ENCODE results near the gene KDELR1.

The KDELR1 gene

GRCh38 chr19:48391100-48392005, at the start of gene KDELR1:
Gene KDELR1, minus strand, starts transcription at chr19:48391551. Its CDS starts 193 bp downstream, at chr19:48391358.
- peak; percentile 73 for DNase-seq

DNA sequence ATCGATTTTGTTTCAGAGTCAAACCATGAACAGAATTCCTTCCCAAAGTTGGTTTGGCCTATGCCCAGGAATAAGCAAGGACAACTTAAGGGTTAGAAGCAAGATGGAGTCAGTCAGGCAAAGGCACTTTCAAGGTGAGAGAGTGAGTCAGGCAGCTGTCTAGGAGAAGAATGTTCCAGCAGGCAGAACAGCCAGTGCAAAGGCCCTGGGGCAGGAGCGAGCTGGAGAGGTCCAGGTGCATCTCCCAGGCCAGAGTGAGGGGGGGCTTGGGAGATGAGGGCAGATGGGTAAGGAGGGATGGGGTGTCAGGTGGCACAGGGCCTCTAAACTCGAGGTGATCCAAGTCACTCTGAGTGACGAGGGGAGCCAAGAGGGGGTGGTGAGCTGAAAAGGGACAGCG, 45.2 kb upstream of the KDELR1 start:
- DNase-seq: no peak

GRCh38 chr19:48433337-48433736, 42.0 kb upstream of the KDELR1 start:
- DNase-seq: no peak

DNA sequence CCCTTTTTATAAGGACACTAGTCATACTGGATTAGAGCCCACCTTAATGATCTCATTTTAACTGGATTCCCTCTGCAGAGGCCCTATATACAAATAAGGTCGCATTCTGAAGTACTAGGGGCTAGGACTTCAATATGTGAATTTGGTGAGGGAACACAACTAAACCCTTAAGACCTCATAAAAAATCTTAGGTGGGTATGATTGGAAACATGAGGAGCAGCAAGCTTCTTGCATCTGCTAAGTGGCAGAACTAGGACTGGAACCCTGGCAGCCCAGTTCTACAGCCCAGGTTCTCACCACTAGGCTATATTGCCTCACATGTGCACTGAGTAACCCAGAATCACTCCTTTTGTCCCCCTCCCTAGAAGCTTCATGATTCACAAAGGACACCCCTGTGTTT, 37.3 kb upstream of the KDELR1 start:
- no peak for DNase-seq

GRCh38 chr19:48424694-48425219, 33.4 kb upstream of the KDELR1 start:
- peak; percentile 78 for DNase-seq

GRCh38 chr19:48421548-48421947, 30.2 kb upstream of the KDELR1 start:
- peak; percentile 13 for DNase-seq

DNA sequence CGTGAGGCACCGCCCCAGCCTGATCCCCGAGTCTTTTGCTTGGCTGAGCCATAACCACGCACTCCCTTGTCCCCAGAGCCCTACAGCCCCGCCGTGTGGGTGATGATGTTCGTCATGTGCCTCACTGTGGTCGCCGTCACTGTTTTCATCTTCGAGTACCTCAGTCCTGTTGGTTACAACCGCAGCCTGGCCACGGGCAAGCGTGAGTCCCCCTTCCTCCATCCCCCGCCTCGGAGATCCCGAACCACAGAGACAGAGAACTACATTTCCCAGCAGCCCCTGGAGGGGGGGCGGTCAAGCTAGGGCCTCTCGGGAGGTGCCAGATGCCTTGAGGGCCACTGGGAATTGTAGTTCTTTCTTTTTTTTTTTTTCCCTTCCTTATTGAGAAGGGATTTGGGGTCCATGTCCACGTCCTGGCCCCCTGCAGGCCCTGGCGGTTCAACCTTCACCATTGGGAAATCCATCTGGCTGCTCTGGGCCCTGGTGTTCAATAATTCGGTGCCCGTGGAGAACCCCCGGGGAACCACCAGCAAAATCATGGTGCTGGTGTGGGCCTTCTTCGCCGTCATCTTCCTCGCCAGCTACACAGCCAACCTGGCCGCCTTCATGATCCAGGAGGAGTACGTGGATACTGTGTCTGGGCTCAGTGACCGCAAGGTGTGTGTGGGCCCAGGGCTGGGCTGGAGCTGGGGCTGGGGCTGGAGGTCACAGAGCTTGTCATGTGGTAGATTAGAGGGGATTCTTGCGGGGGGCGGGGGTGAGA, 28.0 kb upstream of the KDELR1 start:
- DNase-seq: peak; percentile 68

DNA sequence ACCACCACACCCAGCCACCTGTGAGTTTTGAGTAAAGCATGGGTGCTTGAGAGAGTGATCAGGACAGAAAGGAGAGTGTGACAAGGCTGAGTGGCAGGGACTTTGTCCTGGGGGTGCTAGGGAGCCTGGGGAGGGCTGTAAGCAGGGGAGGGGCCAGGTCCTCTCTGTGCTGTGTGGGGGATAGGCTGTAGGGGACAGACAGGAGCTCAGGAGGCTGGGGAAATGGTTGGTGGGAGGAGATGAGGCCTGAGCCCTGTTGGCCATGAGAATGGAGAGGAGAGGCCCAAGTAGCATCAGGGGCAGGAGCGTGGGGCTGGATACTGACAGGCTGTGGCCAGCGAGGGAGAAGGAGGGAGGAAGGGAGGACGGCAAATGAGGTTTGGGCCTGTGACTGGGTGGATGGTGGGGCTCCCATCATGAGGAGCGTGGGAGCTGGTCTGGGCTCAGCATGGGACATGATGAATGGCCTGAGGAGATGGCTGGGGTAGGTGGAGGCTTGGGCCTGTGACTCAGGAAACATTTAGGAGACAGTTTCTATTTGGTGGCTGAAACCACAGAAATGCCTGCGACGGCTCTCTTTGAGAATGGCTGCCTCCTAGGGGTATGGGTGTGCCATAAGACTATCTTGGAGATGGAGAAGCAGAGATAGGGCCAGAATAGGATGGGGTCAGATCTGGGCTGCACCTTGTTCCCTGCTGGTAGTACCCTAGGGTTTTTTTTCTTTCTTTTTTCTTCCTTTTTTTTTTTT, 27.1 kb upstream of the KDELR1 start:
- peak; percentile 72 for DNase-seq

DNA sequence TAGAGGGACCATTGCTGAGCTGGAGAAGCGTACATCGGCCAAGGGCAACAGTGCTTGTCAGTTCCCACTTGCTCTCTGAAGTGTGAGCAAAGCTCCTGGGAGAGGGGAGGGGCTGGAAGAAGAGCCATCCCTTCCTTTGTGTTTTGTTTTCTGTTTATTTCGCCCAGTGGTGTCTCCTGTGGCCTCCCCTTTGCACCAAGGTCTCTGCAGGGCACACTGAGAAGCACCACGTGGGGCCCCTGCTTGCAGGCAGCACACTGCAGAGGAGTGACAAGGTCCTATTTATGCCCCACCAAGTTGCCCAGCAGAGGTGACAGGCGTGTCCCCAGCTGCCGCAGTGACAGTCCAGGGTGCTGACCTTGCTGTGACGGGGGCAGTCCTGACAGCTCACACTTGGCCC, 26.1 kb upstream of the KDELR1 start:
- no peak for DNase-seq

DNA sequence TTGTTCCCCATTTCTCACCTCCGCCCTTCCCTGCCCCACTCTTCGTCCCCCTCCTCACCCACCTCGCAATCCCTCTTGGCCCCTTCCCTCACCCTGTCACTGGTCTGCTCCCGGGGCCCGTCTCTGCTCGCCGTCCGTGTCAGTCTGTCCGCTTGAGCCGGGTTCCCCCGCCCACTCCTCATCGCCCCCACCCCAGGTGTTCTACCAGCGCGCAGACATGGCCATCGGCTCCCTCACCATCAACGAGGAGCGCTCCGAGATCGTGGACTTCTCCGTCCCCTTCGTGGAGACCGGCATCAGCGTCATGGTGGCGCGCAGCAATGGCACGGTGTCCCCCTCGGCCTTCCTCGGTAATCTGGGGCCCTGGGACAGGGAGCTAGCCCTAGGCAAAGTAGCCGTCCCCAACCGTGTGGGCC, 24.5 kb upstream of the KDELR1 start:
- DNase-seq: no peak

DNA sequence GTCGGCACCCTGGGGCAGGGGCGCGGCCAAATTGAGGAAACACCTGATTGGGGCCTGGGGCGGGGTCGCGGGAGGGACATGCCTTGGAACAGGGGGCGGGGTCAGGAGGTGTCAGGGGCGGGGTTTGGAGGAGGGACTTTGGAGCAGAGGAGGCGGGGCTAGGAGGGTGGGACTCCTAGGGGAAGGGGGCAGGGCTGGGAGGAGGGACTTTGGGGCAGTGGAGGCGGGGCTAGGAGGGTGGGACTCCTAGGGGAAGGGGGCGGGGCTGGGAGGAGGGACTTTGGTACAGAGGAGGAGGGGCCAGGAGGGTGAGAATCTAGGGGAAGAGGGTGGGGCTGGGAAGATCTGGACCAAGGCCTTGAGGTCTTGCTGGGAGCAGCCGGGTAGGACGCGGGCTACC, 24.0 kb upstream of the KDELR1 start:
- DNase-seq: peak; percentile 82

DNA sequence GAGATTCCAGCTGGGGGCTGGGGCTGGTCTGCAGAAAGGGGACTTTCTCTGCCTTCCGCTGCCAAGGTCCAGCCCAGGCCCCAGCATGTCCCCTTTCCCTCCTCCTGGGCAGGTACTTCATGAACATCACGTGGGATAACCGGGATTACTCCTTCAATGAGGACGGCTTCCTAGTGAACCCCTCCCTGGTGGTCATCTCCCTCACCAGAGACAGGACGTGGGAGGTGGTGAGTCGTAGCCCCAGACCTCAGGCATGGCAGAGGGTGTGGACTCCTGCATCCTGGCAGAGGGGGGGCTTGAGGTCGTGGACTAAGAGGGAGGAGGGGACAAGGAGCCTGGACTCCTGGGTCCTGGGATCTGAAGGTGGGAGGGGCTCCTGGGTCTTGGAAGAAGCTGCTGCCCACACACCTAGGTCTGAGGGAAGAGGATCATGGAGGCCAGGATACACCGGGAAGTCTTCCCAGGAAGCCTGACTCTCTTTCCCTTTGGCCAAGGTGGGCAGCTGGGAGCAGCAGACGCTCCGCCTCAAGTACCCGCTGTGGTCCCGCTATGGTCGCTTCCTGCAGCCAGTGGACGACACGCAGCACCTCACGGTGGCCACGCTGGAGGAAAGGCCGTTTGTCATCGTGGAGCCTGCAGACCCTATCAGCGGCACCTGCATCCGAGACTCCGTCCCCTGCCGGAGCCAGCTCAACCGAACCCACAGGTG, 22.7 kb upstream of the KDELR1 start:
- peak; percentile 68 for DNase-seq

GRCh38 chr19:48405850-48406249, 14.5 kb upstream of the KDELR1 start:
- DNase-seq: no peak

GRCh38 chr19:48405010-48405659, 13.8 kb upstream of the KDELR1 start:
- DNase-seq: no peak

GRCh38 chr19:48403606-48404005, 12.3 kb upstream of the KDELR1 start:
- DNase-seq: peak; percentile 62

DNA sequence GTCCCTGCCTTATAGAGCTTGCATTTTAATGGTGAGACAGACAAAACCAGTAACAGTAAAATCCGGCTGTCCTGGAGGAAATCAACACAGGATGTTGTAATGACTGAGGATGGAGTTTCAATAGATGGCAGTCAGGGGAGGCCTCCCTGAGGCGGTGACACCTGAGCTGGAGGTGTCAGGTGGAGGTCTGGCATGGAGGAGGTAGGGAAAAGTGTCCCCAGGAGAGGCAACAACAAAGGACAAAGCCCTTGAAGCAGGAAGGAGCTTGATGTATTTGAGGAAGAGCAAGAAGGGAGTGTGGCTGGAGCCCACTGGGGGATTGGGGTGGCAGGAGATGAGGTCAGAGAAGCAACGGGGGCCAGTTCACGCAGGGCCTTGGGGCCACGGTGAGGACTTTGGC, 9.9 kb upstream of the KDELR1 start:
- DNase-seq: no peak

DNA sequence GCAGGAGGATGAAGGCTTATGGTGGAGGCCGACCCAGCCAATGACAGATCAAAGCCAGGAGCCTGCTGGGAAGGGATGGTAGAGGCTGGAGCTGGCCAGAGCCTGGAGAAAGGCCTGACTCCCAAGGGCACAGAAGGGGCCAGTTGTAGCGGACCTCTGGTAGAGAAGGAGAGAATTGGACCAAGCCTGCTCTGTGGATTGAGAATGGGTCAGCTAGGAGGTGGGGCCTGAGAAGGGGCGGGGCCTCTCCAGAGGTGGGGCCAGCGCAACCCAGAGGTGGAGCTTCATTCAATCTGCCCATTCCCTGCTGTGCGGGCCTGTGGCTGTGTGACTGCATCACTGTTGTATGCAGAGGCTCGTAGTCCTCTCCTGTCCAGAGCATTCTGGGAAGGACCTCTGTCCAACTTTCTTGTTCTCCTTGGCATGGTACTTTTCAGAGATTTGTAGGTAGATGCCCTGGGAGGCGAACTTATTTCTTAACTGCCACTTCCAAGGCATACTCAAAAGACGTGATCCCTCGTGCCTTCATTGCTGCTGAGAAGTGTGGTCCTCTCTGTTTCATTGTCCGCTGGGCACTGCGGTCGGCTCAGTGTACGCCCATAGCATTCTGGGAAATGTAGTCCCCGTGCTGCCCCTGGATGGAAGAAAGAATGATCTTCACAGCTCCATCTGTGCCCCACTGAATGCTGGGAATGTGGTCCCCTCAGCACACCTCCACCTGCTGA, 8.8 kb upstream of the KDELR1 start:
- peak; percentile 74 for DNase-seq

DNA sequence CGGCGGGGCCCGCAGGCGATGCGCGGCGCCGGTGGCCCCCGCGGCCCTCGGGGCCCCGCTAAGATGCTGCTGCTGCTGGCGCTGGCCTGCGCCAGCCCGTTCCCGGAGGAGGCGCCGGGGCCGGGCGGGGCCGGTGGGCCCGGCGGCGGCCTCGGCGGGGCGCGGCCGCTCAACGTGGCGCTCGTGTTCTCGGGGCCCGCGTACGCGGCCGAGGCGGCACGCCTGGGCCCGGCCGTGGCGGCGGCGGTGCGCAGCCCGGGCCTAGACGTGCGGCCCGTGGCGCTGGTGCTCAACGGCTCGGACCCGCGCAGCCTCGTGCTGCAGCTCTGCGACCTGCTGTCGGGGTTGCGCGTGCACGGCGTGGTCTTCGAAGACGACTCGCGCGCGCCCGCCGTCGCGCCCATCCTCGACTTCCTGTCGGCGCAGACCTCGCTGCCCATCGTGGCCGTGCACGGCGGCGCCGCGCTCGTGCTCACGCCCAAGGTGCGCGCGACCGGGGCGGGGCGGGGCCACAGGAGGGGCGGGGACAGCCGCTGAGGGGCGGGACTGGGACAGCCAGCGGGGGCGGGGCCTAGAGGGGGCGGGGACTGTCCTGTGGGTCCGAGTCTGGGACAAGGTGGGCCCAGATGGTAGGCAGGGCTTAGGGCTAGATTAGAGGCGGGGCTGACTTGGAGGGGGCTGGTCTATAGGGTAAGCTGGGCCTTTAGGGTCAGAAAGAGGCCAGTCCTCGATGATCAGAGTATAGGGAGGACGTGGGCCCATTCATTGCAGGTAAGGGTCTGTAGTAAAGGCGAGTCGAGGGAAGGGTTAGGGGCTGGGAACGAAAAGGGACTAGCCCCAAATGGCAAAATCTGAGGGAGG, 7.3 kb upstream of the KDELR1 start:
- DNase-seq: peak; percentile 78

- no peak for DNase-seq
Measured at GRCh38 chr19:48398102-48398374, 6.7 kb upstream of the KDELR1 start.

Measured in fibroblast of upper back skin (primary cell).